Neural progenitor cell (in vitro differentiated cells): Measurements from ENCODE around the gene PRR22.

Experiments used
- EZH2 ChIP-seq: fragments of 200-600 bp; sonication (generic); IDR thresholded peaks from 2 replicates; pipeline ENCODE4 v1.6.1; 2017; ENCODE audit warnings: antibody characterized with exemption, mild to moderate bottlenecking, moderate library complexity
- EZH2phosphoT487 ChIP-seq: fragments of 200-600 bp; sonication (generic); IDR thresholded peaks from 2 replicates; pipeline ENCODE4 v1.6.1; 2017; ENCODE audit warnings: antibody characterized with exemption

DNA sequence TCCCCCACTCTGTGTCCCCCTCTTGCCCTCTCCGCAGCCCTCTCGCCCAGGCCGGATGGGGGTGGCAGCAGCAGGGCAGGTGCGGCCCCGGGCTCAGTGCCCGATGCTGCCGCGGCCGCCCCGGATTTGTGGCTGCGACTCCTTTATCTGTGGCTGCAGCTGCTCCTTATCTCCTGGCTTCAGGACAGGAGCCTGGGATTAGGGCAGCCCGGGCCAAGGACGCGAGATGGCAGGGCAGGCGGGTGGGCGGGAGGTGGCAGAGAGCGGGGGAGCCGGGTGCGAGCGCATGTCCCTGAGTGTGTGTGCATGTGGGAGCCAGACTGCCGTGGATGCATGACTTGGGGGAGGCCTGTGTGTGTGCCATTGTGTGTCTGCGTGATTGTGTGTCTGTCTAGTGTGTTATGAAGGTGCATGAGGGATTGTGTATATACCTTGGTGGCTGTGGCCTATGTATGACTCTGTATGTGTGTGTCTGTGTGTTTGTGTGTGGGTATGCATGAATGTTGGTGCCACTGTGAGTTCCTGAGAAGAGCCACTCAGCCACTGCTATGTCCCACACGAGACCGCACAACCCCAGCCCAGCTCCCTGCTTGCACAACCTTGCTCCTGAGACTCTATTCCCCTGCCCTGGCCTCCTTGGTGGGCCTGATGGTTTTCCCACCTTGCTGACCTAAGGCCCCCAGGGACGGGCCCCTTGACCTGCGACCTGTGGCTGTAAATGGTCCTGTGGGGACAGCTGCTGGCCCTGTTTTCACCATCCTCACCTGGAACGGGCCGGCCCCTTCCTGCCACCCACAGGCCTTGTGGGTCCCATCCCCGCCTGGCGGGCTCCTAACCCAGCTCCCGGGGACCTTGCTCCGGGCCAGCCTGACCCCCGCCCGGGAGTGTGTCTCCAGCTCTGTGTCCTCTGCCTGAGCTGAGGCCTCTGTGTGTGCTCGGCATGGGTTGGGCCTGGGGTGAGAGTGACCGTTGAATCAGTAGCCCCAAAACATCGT is 15.0 kb upstream of the PRR22 start:
- TF ChIP-seq EZH2 (no peak), EZH2phosphoT487 (no peak)
